BLaER1 (cell line): ENCODE results near the gene HOXD8.

ENCODE experiments used
- H3K27ac ChIP-seq: shearing (Covaris generic); formaldehyde crosslinking; 2 replicates; pipeline ENCODE4 v1.8.1; 2022
- H3K27me3 ChIP-seq: shearing (Covaris generic); formaldehyde crosslinking; 2 replicates; pipeline ENCODE4 v1.8.1; 2022
- H3K36me3 ChIP-seq: shearing (Covaris generic); formaldehyde crosslinking; 2 replicates; pipeline ENCODE4 v1.8.1; 2022
- H3K4me1 ChIP-seq: shearing (Covaris generic); formaldehyde crosslinking; 2 replicates; pipeline ENCODE4 v1.8.1; 2022
- H3K4me2 ChIP-seq: shearing (Covaris generic); formaldehyde crosslinking; 2 replicates; pipeline ENCODE4 v1.8.1; 2022
- H3K4me3 ChIP-seq: shearing (Covaris generic); formaldehyde crosslinking; 2 replicates; pipeline ENCODE4 v1.8.1; 2022
- H3K9ac ChIP-seq: shearing (Covaris generic); formaldehyde crosslinking; 2 replicates; pipeline ENCODE4 v1.8.1; 2022
- H3K9me3 ChIP-seq: shearing (Covaris generic); formaldehyde crosslinking; 2 replicates; pipeline ENCODE4 v1.8.1; 2022
- H4K20me1 ChIP-seq: shearing (Covaris generic); formaldehyde crosslinking; 2 replicates; pipeline ENCODE4 v1.8.1; 2022
- Cebpa-rat ChIP-seq: shearing (Covaris generic); IDR thresholded peaks from 2 replicates; pipeline ENCODE4 v1.8.1; 2022

The HOXD8 gene

GRCh38 chr2:176137252-176137580, 7.7 kb downstream of the HOXD8 start:
- Histone ChIP-seq H3K27ac (no peak overlapping the region), H3K4me1 (peaks cover 15% of the 10 kb centered on the region), H3K36me3 (no peaks in the 10 kb centered on the region), H4K20me1 (peaks cover 19% of the 10 kb centered on the region; the same call in 1 of the 2 replicates), H3K4me3 (no peak overlapping the region), H3K9me3 (peaks cover 28% of the 10 kb centered on the region; the same call in 1 of the 2 replicates), H3K27me3 (peaks cover 83% of the 10 kb centered on the region), H3K4me2 (no peak overlapping the region), H3K9ac (no peak overlapping the region)
- no peak for TF ChIP-seq Cebpa-rat

- H3K27ac ChIP-seq = no peak overlapping the region
- TF ChIP-seq Cebpa-rat = no peak
- peaks cover 28% of the 10 kb centered on the region; the same call in 1 of the 2 replicates for H3K9me3 ChIP-seq
- H3K9ac ChIP-seq = no peak overlapping the region
- peaks cover 76% of the 10 kb centered on the region for H3K27me3 ChIP-seq
- H4K20me1 ChIP-seq = peaks cover 12% of the 10 kb centered on the region; the same call in 1 of the 2 replicates
- peaks cover 15% of the 10 kb centered on the region for H3K4me1 ChIP-seq
- H3K4me2 ChIP-seq = no peak overlapping the region
- H3K36me3 ChIP-seq = no peaks in the 10 kb centered on the region
- no peak overlapping the region for H3K4me3 ChIP-seq
These were observed 8.4 kb downstream of the HOXD8 start for GRCh38 chr2:176137906-176138305.

- H3K27me3 ChIP-seq = peaks cover 74% of the 10 kb centered on the region
- no peak overlapping the region for H3K9ac ChIP-seq
- no peak overlapping the region for H3K4me3 ChIP-seq
- peaks cover 15% of the 10 kb centered on the region for H3K4me1 ChIP-seq
- H3K27ac ChIP-seq = no peak overlapping the region
- TF ChIP-seq Cebpa-rat = no peak
- H3K4me2 ChIP-seq = no peak overlapping the region
- peaks cover 6% of the 10 kb centered on the region; the same call in 1 of the 2 replicates for H4K20me1 ChIP-seq
- H3K9me3 ChIP-seq = peaks cover 28% of the 10 kb centered on the region; the same call in 1 of the 2 replicates
- no peaks in the 10 kb centered on the region for H3K36me3 ChIP-seq
These were observed 9.0 kb downstream of the HOXD8 start for GRCh38 chr2:176138526-176138922.

GRCh38 chr2:176138923-176139660, 9.6 kb downstream of the HOXD8 start:
- peaks cover 5% of the 10 kb centered on the region; the same call in 1 of the 2 replicates for H4K20me1 ChIP-seq
- no peak overlapping the region for H3K27ac ChIP-seq
- H3K4me3 ChIP-seq = no peak overlapping the region
- no peaks in the 10 kb centered on the region for H3K36me3 ChIP-seq
- no peak overlapping the region for H3K4me2 ChIP-seq
- TF ChIP-seq Cebpa-rat = no peak
- H3K27me3 ChIP-seq = peaks cover 68% of the 10 kb centered on the region
- H3K9ac ChIP-seq = no peak overlapping the region
- peaks cover 28% of the 10 kb centered on the region; the same call in 1 of the 2 replicates for H3K9me3 ChIP-seq
- H3K4me1 ChIP-seq = peaks cover 15% of the 10 kb centered on the region

- Histone ChIP-seq H3K4me3 (no peak overlapping the region), H3K9ac (no peak overlapping the region), H3K4me2 (no peak overlapping the region), H3K9me3 (peaks cover 28% of the 10 kb centered on the region; the same call in 1 of the 2 replicates), H3K27ac (no peak overlapping the region), H3K4me1 (peaks cover 15% of the 10 kb centered on the region), H3K27me3 (peaks cover 60% of the 10 kb centered on the region), H4K20me1 (peaks cover 5% of the 10 kb centered on the region; the same call in 1 of the 2 replicates), H3K36me3 (no peaks in the 10 kb centered on the region)
- TF ChIP-seq Cebpa-rat = no peak
These were observed 10.4 kb downstream of the HOXD8 start for GRCh38 chr2:176139661-176140512.

- Histone ChIP-seq H4K20me1 (peaks cover 1% of the 10 kb centered on the region; the same call in 1 of the 2 replicates), H3K27ac (no peak overlapping the region), H3K9me3 (peaks cover 28% of the 10 kb centered on the region; the same call in 1 of the 2 replicates), H3K4me2 (no peak overlapping the region; the same call in 1 of the 2 replicates), H3K36me3 (no peaks in the 10 kb centered on the region), H3K27me3 (peaks cover 56% of the 10 kb centered on the region), H3K4me1 (peaks cover 11% of the 10 kb centered on the region), H3K4me3 (no peak overlapping the region), H3K9ac (no peak overlapping the region)
- TF ChIP-seq Cebpa-rat = no peak
These were observed 11.2 kb downstream of the HOXD8 start for GRCh38 chr2:176140513-176141317.

DNA sequence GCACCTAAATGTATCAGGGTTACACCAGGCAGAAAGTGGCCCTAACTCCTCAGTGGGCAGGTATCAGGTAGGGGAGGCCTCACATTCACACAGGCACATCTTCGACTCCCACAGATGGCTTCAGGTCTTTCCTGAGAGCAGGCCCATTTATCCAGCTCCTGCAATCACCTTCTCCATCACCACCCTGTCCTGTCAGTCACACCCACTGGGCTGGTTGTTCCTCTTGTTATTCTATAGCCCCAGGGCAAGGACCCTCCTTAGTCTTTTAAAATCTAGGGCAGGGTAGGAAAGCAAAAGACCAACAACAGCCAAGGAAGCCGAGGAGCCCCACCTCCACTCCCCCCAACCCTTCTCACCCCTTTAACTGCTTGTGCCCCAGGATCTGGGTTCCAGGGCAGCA, 12.8 kb downstream of the HOXD8 start:
- Histone ChIP-seq H4K20me1 (no peaks in the 10 kb centered on the region), H3K27ac (no peak overlapping the region), H3K9me3 (peaks cover 25% of the 10 kb centered on the region; the same call in 1 of the 2 replicates), H3K27me3 (peaks cover 57% of the 10 kb centered on the region), H3K9ac (no peak overlapping the region), H3K4me3 (no peak overlapping the region), H3K4me2 (no peak overlapping the region), H3K4me1 (no peaks in the 10 kb centered on the region), H3K36me3 (no peaks in the 10 kb centered on the region)
- TF ChIP-seq Cebpa-rat = no peak

GRCh38 chr2:176145085-176145969, 15.8 kb downstream of the HOXD8 start:
- H3K27me3 ChIP-seq = peaks cover 61% of the 10 kb centered on the region
- H3K27ac ChIP-seq = no peak overlapping the region
- no peak overlapping the region for H3K9ac ChIP-seq
- H3K4me3 ChIP-seq = no peak overlapping the region
- TF ChIP-seq Cebpa-rat = no peak
- no peak overlapping the region for H3K4me2 ChIP-seq
- H3K36me3 ChIP-seq = no peaks in the 10 kb centered on the region
- H3K4me1 ChIP-seq = no peaks in the 10 kb centered on the region
- H4K20me1 ChIP-seq = no peaks in the 10 kb centered on the region; the same call in 1 of the 2 replicates
- peaks cover 37% of the 10 kb centered on the region for H3K9me3 ChIP-seq
